ENCODE data around the gene MAFF.
"Not testable (repeated sequence)": the region's sequence is repeated elsewhere in the genome, so short reads cannot be mapped to it uniquely, and the experiment has no call there.

MAFF gene

GRCh38 chr22:38177926-38178604 lies 23.7 kb upstream of the MAFF start:
- no peak for DNase-seq (ENCODE audit: low spot score)

GRCh38 chr22:38178605-38178937 lies 23.2 kb upstream of the MAFF start:
- DNase-seq (ENCODE audit: low spot score): not testable (repeated sequence)

- DNase-seq (ENCODE audit: low spot score): no peak
Observed at GRCh38 chr22:38180841-38181452, 20.8 kb upstream of the MAFF start.

DNA sequence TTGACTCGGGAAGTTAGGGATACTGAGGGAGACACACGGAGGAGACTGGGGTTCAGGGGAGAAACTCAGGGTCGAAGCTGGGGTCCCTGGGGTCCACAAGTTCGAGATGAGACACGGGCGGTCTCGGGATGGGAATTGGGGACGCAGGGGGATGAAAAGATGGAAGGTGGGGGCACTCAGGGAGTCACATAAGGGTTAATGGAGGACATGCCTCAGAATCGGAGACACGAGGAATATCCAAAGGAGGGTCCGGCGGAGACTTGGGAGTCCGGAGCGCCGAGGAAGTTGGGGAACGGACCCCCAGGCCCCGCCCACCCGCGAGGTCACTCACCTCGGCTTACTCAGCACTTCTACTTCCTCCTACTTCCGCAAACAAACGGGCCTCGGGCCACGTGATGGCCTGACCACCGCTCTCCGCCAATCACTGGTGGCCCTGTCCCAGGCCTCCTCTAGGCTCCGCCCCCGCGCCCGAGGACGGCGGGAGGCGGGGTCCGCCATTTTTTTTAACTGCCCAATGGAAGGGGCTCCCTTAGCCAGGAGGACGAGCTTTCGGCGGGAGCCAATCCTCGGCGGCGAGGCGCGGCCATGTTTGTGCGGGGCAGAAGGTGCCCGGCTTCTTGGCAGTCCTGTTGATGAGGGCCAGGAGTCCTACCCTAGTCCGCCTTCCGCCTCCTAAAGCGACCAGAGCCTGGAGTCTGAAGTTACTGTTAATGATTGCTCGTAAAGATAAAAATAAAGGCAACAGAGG lies 20.2 kb upstream of the MAFF start, which contains the start of gene PLA2G6:
PLA2G6 (minus strand) TSS at position 378 of the 748 bp plus-strand sequence. CDS start 12,404 bp downstream, outside the sequence.
- peak; percentile 99 for DNase-seq (ENCODE audit: low spot score)

DNA sequence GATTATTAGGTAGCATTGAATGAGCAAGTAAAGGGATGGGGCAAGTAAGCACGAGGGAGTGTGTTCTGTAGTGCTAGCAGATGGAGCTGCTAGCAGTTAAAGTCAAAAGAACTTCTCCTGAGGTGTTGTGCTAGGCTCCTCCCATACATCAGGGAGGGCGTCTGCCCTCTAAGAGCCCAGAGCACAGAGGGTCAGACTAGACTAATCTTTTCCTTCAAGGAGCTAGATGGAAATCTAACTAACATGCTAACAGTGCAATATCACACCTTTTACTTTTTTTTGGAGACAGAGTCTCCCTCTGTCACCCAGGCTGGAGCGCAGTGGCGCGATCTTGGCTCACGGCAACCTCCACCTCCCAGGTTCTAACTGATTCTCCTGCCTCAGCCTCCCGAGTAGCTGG lies 17.0 kb upstream of the MAFF start:
- no peak for DNase-seq (ENCODE audit: low spot score)

- no peak for DNase-seq (ENCODE audit: low spot score)
Observed at GRCh38 chr22:38186429-38186828, 15.4 kb upstream of the MAFF start.

DNA sequence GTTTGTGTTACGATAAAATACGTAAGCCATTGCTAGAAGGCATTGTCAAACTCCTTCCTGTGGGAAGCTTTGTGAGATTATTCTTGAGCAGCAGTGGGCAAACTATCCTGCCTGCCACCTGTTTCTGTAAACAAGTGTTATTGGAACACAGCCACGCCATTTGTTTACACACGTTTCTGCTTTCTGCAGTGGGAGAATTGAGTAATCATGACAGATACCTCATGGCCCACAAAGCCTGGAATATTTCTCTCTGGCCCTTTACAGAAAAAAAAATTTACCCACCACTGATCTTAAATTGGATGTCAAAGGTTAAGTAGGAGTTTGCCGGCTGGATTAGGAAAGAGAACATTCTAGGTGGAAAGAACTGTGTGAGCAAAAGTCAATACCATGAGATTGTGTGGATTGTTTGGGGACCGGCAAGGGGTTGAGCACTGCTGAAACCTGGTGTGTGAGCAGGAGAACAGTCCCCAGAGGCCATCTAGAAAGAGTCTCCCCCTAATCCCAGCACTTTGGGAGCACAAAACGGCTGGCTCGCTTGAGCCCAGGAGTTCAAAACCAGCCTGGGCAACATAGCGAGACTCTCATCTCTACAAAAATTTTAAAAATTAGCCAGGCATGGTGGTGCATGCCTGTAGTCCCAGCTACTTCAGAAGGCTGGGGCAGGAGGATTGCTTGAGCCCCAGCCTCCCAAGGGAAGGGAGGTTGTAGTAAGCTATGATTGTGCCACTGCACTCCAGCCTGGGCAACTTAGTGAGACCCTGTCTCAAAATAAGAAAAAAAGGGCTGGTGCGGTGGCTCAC lies 14.2 kb upstream of the MAFF start:
- DNase-seq (ENCODE audit: low spot score): no peak

GRCh38 chr22:38189104-38189503 lies 12.7 kb upstream of the MAFF start:
- no peak for DNase-seq (ENCODE audit: low spot score)

DNA sequence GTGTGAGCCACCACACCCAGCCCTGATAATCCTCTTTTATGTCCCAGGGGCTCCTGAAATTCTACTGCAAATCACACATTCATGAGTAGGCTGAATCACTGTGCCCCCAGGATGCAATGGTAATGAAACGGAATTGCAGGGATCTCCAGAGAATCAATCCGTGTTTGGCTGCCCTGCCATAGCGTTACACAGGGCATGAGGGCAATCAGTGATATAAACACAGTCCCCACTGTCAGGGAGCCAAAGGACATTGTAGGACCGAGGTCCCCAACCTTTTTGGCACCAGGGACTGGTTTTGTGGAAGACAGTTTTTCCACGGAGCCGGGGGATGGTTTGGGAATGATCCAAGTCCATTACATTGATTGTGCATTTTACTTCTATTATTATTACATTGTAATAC lies 11.2 kb upstream of the MAFF start:
- no peak for DNase-seq (ENCODE audit: low spot score)

- DNase-seq (ENCODE audit: low spot score): no peak
Observed at GRCh38 chr22:38191055-38191454, 10.7 kb upstream of the MAFF start.

GRCh38 chr22:38191731-38192474 lies 9.9 kb upstream of the MAFF start:
- DNase-seq (ENCODE audit: low spot score): no peak

DNA sequence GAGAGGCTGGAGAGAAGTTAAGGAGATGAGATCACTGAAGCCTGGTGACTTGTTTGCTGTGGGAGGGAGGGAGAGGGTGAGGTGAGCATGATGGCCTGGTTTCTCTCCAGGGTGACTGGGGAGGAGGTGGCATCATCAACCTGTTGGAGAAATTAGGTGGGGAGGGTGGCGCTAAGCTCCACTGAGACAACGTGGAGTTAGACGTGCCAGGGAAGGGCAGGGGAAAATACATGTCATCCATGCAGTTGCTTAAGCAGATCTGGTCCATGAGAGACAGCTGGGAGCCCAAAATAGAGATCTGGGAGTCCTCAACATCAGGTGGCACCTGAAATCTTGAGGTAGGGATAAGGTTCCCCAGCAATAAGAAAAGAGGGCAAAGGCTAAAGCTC lies 9.3 kb upstream of the MAFF start:
- DNase-seq (ENCODE audit: low spot score): no peak

DNA sequence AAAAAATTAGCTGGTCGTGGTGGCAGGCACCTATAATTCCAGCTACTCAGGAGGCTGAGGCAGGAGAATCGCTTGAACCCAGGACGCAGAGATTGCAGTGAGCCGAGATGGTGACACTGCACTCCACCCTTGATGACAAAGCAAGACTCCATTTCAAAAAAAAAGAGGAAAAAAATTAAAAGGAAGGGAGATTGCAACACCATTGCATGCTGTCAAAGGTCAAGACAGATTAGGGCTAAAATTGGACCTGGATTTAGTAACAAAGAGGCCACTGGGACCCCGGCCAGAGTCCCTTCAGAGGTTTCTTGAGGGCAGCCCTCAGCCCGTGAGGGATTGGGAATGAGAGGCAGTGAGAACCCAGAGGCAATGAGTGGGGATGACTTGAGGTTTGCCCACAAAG lies 8.2 kb upstream of the MAFF start:
- no peak for DNase-seq (ENCODE audit: low spot score)

DNA sequence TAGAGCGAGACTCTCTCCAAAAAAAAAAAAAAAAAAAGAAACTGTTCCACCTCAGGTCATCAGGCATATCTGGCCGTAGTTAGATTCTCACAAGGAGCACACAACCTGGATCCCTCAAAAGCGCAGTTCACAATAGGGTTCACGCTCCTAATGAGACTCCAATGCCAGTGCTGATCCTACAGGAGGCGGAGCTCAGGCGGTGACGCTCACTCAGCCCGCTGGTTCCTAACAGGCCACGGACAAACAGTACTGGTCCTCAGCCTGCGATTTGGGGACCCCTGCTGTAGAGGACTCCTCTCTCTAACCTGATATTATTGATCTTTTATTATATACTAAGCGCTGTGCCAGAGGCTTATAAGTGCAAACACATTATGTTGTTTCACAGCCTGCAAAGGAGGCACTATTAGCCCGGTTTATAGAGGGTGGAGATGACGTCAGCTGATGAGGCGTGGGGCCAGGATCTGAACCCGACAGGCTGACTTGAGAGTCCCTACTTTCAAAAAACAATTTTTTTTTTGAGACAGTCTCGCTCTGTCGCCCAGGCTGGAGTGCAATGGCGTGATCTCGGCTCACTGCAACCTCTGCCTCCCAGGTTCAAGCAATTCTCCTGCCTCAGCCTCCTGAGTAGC lies 4.9 kb upstream of the MAFF start:
- no peak for DNase-seq (ENCODE audit: low spot score)

- DNase-seq (ENCODE audit: low spot score): no peak
Observed at GRCh38 chr22:38199826-38200559, 1.8 kb upstream of the MAFF start.

GRCh38 chr22:38201371-38201710 lies 453 bp upstream of the MAFF start:
- DNase-seq (ENCODE audit: low spot score): no peak

DNA sequence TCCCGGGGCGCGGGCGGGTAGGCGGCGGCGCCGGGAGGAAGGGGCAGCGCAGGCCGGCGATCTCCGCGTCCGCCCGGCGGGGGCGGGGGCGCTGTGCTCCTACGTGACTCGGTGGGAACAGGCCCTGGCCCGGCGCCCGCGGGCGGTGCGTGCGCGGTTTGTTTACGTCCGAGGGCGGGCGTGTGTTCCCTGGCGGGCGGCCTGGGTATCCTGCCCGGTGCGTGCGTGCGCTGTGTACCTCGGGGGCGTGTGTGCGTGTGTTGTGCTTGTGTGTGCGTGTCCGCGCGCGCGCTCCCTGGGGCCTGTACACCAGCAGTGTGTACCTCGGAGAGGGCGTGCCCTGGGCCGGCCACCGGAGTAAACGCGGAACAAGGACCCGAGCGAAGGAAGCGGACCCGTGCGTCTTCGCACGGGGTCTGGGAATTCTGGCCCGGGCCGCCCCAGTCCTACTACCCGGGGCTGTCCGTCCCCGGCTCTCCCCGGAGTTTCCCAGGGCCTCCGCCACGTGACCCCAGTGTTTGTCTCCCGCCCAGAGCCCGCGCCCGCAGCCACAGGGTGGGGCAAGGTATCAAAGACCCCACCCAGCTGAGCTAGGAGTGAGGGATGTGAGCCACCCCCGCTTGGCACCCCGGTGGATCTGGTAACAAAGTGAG lies 769 bp downstream of the MAFF start:
- DNase-seq (ENCODE audit: low spot score): peak; percentile 78

DNA sequence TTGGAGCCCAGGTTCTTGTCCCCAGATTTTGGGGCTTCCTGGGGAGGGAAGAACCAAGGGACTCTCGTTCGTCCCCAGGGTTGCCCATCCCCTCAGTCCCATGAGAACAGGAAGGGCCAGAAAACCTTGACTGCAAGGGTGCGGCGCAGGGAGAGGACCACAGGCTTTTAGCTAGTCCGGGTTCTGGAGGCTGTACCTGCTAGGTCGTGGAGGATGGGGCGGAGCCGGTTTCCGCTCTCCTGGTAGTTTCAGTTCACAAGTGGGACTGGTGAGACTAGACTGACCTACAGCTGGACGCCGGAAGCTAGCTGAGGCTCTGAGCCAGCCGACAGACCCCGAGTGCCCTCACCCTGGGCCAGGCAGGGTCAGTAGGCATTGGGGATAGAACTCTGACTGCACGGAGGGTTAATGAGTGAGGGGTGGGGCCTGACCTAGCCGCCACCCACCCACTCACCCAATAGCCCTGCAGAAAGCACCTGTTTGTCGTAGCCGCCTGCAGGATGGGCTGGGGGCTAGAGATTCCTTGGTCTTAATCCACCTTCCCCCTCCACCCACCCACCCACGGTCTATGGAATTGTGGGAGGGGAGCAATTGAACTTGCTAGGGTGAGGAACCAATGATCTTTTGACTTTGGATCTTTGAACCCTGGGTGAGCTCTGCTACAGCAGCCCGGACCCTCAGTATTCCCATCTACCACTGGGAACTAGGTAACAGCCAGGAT lies 1.5 kb downstream of the MAFF start:
- DNase-seq (ENCODE audit: low spot score): no peak

GRCh38 chr22:38203855-38204514 lies 2.2 kb downstream of the MAFF start:
- DNase-seq (ENCODE audit: low spot score): no peak

Measured in D341Med (cell line).